ENCODE measurements around the gene ACTG1. TPM values are rescaled to one million over a fixed set of nuclear protein-coding genes. Genes with fewer than 3 reads are reported as not detected.

ACTG1 gene
- total RNA-seq, 4 donors from 2014 or later = 972 to 1,850 (median 1,126) TPM

- intact Hi-C loops (cut with DNase I) = loop anchor here (5.0 kb wide), 1 partner anchor 35 kb away; the partner anchor contains the start of gene FAAP100
- H3K27me3 ChIP-seq = peaks cover 0 to 5% (median 0%) of the 10 kb centered on the region in 4 donors
- WGBS = 48% methylated on average over 21 of the region's 24 CpGs
- TF ChIP-seq POLR2AphosphoS5 (IDR thresholded peaks at IDR 0.05) (peak in 1 of 2 donors; percentile 11), POLR2A (IDR thresholded peaks at IDR 0.05; ENCODE audit: low read depth) (no peak), CTCF (IDR thresholded peaks at IDR 0.05) (no peak), EP300 (IDR thresholded peaks at IDR 0.05) (no peak)
- H3K9me3 ChIP-seq = no peaks in the 10 kb centered on the region
- H3K4me1 ChIP-seq = peaks cover 48 to 60% (median 53%) of the 10 kb centered on the region in 4 donors
- H3K27ac ChIP-seq (replicated peaks in 1 of 4) = peak overlapping the region; percentile 100
- DNase-seq (ENCODE audit: extremely low spot score) = no peak
- peak overlapping the region; percentile 88 to 94 (median 91) for H3K4me3 ChIP-seq
- peaks cover 0 to under 1% (median 0%) of the 10 kb centered on the region in 4 donors for H3K36me3 ChIP-seq
These were observed 4.9 kb upstream of the ACTG1 start for GRCh38 chr17:81517339-81518112.

GRCh38 chr17:81517009-81517338 is 4.4 kb upstream of the ACTG1 start:
- intact Hi-C loops (cut with DNase I) = loop anchor here (5.0 kb wide), 1 partner anchor 35 kb away; the partner anchor contains the start of gene FAAP100
- 67% methylated on average over 7 of the region's 9 CpGs for WGBS
- DNase-seq (ENCODE audit: extremely low spot score) = no peak
- no peaks in the 10 kb centered on the region for H3K9me3 ChIP-seq
- peak overlapping the region; percentile 100 for H3K27ac ChIP-seq (replicated peaks in 1 of 4)
- peaks cover 48 to 60% (median 53%) of the 10 kb centered on the region in 4 donors for H3K4me1 ChIP-seq
- H3K36me3 ChIP-seq = peaks cover 1 to 6% (median 3%) of the 10 kb centered on the region in 4 donors
- H3K4me3 ChIP-seq = peak overlapping the region; percentile 88 to 94 (median 91)
- peaks cover 0 to 5% (median 0%) of the 10 kb centered on the region in 4 donors for H3K27me3 ChIP-seq
- TF ChIP-seq EP300 (IDR thresholded peaks at IDR 0.05) (no peak), POLR2A (IDR thresholded peaks at IDR 0.05; ENCODE audit: low read depth) (no peak), CTCF (IDR thresholded peaks at IDR 0.05) (no peak), POLR2AphosphoS5 (IDR thresholded peaks at IDR 0.05) (no peak)

- intact Hi-C loops (cut with DNase I) = loop anchor here (5.0 kb wide), 1 partner anchor 36 kb away; the partner anchor contains the start of gene FAAP100
- TF ChIP-seq POLR2AphosphoS5 (IDR thresholded peaks at IDR 0.05) = no peak
- TF ChIP-seq EP300 (IDR thresholded peaks at IDR 0.05) = no peak
- TF ChIP-seq CTCF (IDR thresholded peaks at IDR 0.05) = no peak
- no peak for TF ChIP-seq POLR2A (IDR thresholded peaks at IDR 0.05; ENCODE audit: low read depth)
- H3K27ac ChIP-seq (replicated peaks in 1 of 4) = peak overlapping the region; percentile 100
- H3K27me3 ChIP-seq = peaks cover 0 to 5% (median 0%) of the 10 kb centered on the region in 4 donors
- DNase-seq (ENCODE audit: extremely low spot score) = no peak
- peaks cover 48 to 63% (median 53%) of the 10 kb centered on the region in 4 donors for H3K4me1 ChIP-seq
- no peaks in the 10 kb centered on the region for H3K9me3 ChIP-seq
- H3K4me3 ChIP-seq = peak overlapping the region; percentile 88 to 94 (median 91)
- WGBS = 40% methylated on average over 1 of the region's 4 CpGs
- peaks cover 6 to 11% (median 8%) of the 10 kb centered on the region in 4 donors for H3K36me3 ChIP-seq
These were observed 3.8 kb upstream of the ACTG1 start for GRCh38 chr17:81516439-81516838.

- Histone ChIP-seq H3K9me3 (no peaks in the 10 kb centered on the region), H3K36me3 (peaks cover 15 to 20% (median 17%) of the 10 kb centered on the region in 4 donors), H3K27me3 (peaks cover 0 to 5% (median 0%) of the 10 kb centered on the region in 4 donors), H3K4me1 (peaks cover 48 to 68% (median 55%) of the 10 kb centered on the region in 4 donors), H3K4me3 (peak overlapping the region; percentile 88 to 94 (median 91)), H3K27ac (replicated peaks in 1 of 4) (peak overlapping the region; percentile 100)
- 31% methylated on average over 19 of the region's 19 CpGs for WGBS
- TF ChIP-seq EP300 (IDR thresholded peaks at IDR 0.05) = no peak
- TF ChIP-seq POLR2AphosphoS5 (IDR thresholded peaks at IDR 0.05) = no peak
- TF ChIP-seq POLR2A (IDR thresholded peaks at IDR 0.05; ENCODE audit: low read depth) = no peak
- TF ChIP-seq CTCF (IDR thresholded peaks at IDR 0.05) = no peak
- no peak for DNase-seq (ENCODE audit: extremely low spot score)
- intact Hi-C loops (cut with DNase I) = loop anchor here (5.0 kb wide), 1 partner anchor 37 kb away; the partner anchor contains the start of gene FAAP100
These were observed 3.0 kb upstream of the ACTG1 start for GRCh38 chr17:81515530-81516041.

All from esophagus muscularis mucosa (tissue), 4 donors.